ENCODE data around the gene GOLGA5. TPM values are rescaled to one million over a fixed set of nuclear protein-coding genes. Genes with fewer than 3 reads are reported as not detected.

Gene GOLGA5
- polyA plus RNA-seq, 4 donors = 21.9 to 53.9 (median 36.0) TPM

GRCh38 chr14:92885279-92886061 lies 91.4 kb downstream of the GOLGA5 start:
- Histone ChIP-seq H3K36me3 (ENCODE audit: control insufficient read depth in 3 of 3, insufficient read depth in 2 of 3, low read depth in 1 of 3, low read length in 3 of 3) (no peaks in the 10 kb centered on the region), H3K4me1 (ENCODE audit: control insufficient read depth in 3 of 3, insufficient read depth in 2 of 3, low read depth in 1 of 3, low read length in 2 of 3) (no peaks in the 10 kb centered on the region), H3K4me3 (ENCODE audit: low read depth in 1 of 3, low read length in 3 of 3) (no peak overlapping the region), H3K27ac (ENCODE audit: low read depth in 1 of 3, low read length in 2 of 3) (no peak overlapping the region), H3K9me3 (ENCODE audit: control insufficient read depth in 2 of 2, insufficient read depth in 1 of 2, low read depth in 1 of 2, low read length in 1 of 2) (no peaks in the 10 kb centered on the region), H3K27me3 (ENCODE audit: control insufficient read depth in 3 of 3, insufficient read depth in 3 of 3, low read length in 3 of 3) (peaks cover 0 to 34% (median 8%) of the 10 kb centered on the region in 3 donors)
- DNase-seq (no peak), FAIRE-seq (no peak)
- 52 to 69% (median 56%) methylated on average over 8 of the region's 8 CpGs for WGBS, 3 donors

GRCh38 chr14:92886337-92886736 lies 92.2 kb downstream of the GOLGA5 start:
- Histone ChIP-seq H3K4me3 (ENCODE audit: low read depth in 1 of 3, low read length in 3 of 3) (no peak overlapping the region), H3K27ac (ENCODE audit: low read depth in 1 of 3, low read length in 2 of 3) (no peak overlapping the region), H3K4me1 (ENCODE audit: control insufficient read depth in 3 of 3, insufficient read depth in 2 of 3, low read depth in 1 of 3, low read length in 2 of 3) (no peaks in the 10 kb centered on the region), H3K9me3 (ENCODE audit: control insufficient read depth in 2 of 2, insufficient read depth in 1 of 2, low read depth in 1 of 2, low read length in 1 of 2) (no peaks in the 10 kb centered on the region), H3K36me3 (ENCODE audit: control insufficient read depth in 3 of 3, insufficient read depth in 2 of 3, low read depth in 1 of 3, low read length in 3 of 3) (no peaks in the 10 kb centered on the region), H3K27me3 (ENCODE audit: control insufficient read depth in 3 of 3, insufficient read depth in 3 of 3, low read length in 3 of 3) (peaks cover 0 to 28% (median 4%) of the 10 kb centered on the region in 3 donors)
- DNase-seq (no peak), FAIRE-seq (no peak)
- WGBS, 3 donors = 38 to 41% (median 39%) methylated on average over 11 of the region's 11 CpGs

GRCh38 chr14:92887157-92887556 lies 93.1 kb downstream of the GOLGA5 start:
- H3K4me3 ChIP-seq (ENCODE audit: low read depth in 1 of 3, low read length in 3 of 3) = no peak overlapping the region
- H3K27ac ChIP-seq (ENCODE audit: low read depth in 1 of 3, low read length in 2 of 3) = no peak overlapping the region
- H3K36me3 ChIP-seq (ENCODE audit: control insufficient read depth in 3 of 3, insufficient read depth in 2 of 3, low read depth in 1 of 3, low read length in 3 of 3) = no peaks in the 10 kb centered on the region
- no peaks in the 10 kb centered on the region for H3K9me3 ChIP-seq (ENCODE audit: control insufficient read depth in 2 of 2, insufficient read depth in 1 of 2, low read depth in 1 of 2, low read length in 1 of 2)
- DNase-seq = no peak
- no peaks in the 10 kb centered on the region for H3K4me1 ChIP-seq (ENCODE audit: control insufficient read depth in 3 of 3, insufficient read depth in 2 of 3, low read depth in 1 of 3, low read length in 2 of 3)
- 94 to 100% (median 100%) methylated on average over 1 of the region's 1 CpG for WGBS, 3 donors
- FAIRE-seq = no peak
- peaks cover 0 to 28% (median 0%) of the 10 kb centered on the region in 3 donors for H3K27me3 ChIP-seq (ENCODE audit: control insufficient read depth in 3 of 3, insufficient read depth in 3 of 3, low read length in 3 of 3)

GRCh38 chr14:92888896-92889295 lies 94.8 kb downstream of the GOLGA5 start:
- H3K27ac ChIP-seq (ENCODE audit: low read depth in 1 of 3, low read length in 2 of 3) = no peak overlapping the region
- DNase-seq (no peak), FAIRE-seq (no peak)
- no peaks in the 10 kb centered on the region for H3K36me3 ChIP-seq (ENCODE audit: control insufficient read depth in 3 of 3, insufficient read depth in 2 of 3, low read depth in 1 of 3, low read length in 3 of 3)
- no peaks in the 10 kb centered on the region for H3K4me1 ChIP-seq (ENCODE audit: control insufficient read depth in 3 of 3, insufficient read depth in 2 of 3, low read depth in 1 of 3, low read length in 2 of 3)
- peaks cover 0 to 3% of the 10 kb centered on the region in 2 donors for H3K9me3 ChIP-seq (ENCODE audit: control insufficient read depth in 2 of 2, insufficient read depth in 1 of 2, low read depth in 1 of 2, low read length in 1 of 2)
- peaks cover 0 to 25% (median 0%) of the 10 kb centered on the region in 3 donors for H3K27me3 ChIP-seq (ENCODE audit: control insufficient read depth in 3 of 3, insufficient read depth in 3 of 3, low read length in 3 of 3)
- no peak overlapping the region for H3K4me3 ChIP-seq (ENCODE audit: low read depth in 1 of 3, low read length in 3 of 3)

Other genes starting within 250 kb of the GOLGA5 start
- 100 to 1,000 TPM in 1 of 4 donors, 10 to 100 TPM in 3; 57.8 to 386 (median 62.3) TPM for gene LGMN, start 45.7 kb upstream of the GOLGA5 start, polyA plus RNA-seq
- gene CHGA, start 128.8 kb downstream of the GOLGA5 start, polyA plus RNA-seq = 1,000 to 10,000 TPM in 1 of 4 donors, 100 to 1,000 TPM in 1, 10 to 100 TPM in 2; 20.4 to 1,234 (median 106) TPM

Data from small intestine (tissue), 7 donors.